HepG2 (cell line): ENCODE results near the gene CHST14. TPM values are rescaled to one million over a fixed set of nuclear protein-coding genes. Genes with fewer than 3 reads are reported as not detected.

Source experiments
- FIP1L1 ChIP-seq: fragments of 200-400 bp; formaldehyde crosslinking; IDR thresholded peaks from 2 replicates; pipeline ENCODE4 v1.6.1; 2018; ENCODE audit warnings: low read depth, mild to moderate bottlenecking, low read length, moderate library complexity, borderline replicate concordance; ENCODE audit not compliant: insufficient read depth
- KDM2A ChIP-seq: sonication (generic); formaldehyde crosslinking; IDR thresholded peaks from 2 replicates; pipeline ENCODE4 v1.4.0; 2020; ENCODE audit warnings: low read depth, missing genetic modification reagents, borderline replicate concordance
- MTA1 ChIP-seq: sonication (generic); formaldehyde crosslinking; IDR thresholded peaks from 2 replicates; pipeline ENCODE4 v1.4.0; 2020; ENCODE audit warnings: missing genetic modification reagents, mild to moderate bottlenecking, borderline replicate concordance
- NCOA2 ChIP-seq: sonication (generic); formaldehyde crosslinking; IDR thresholded peaks from 2 replicates; pipeline ENCODE4 v1.8.0; 2022; ENCODE audit warnings: inconsistent platforms
- PPARG ChIP-seq: conservative IDR thresholded peaks from 2 replicates; pipeline ENCODE4 v1.6.1; 2016; ENCODE audit warnings: missing biosample characterization, missing genetic modification reagents
- PRDM15 ChIP-seq: sonication (generic); formaldehyde crosslinking; IDR thresholded peaks from 2 replicates; pipeline ENCODE4 v1.4.0; 2020; ENCODE audit warnings: missing genetic modification reagents
- RCOR2 ChIP-seq: IDR thresholded peaks from 2 replicates; pipeline ENCODE4 v1.6.1; 2016; ENCODE audit warnings: missing biosample characterization, missing genetic modification reagents
- SALL2 ChIP-seq: sonication (generic); formaldehyde crosslinking; IDR thresholded peaks from 2 replicates; pipeline ENCODE4 v1.8.1; 2023; ENCODE audit warnings: mild to moderate bottlenecking, missing genetic modification reagents, inconsistent platforms
- SCMH1 ChIP-seq: sonication (generic); formaldehyde crosslinking; IDR thresholded peaks from 2 replicates; pipeline ENCODE4 v1.9.0; 2021; ENCODE audit warnings: missing genetic modification reagents, mild to moderate bottlenecking, borderline replicate concordance
- SIX4 ChIP-seq: sonication (generic); formaldehyde crosslinking; IDR thresholded peaks from 2 replicates; pipeline ENCODE4 v1.4.0; 2020; ENCODE audit warnings: missing genetic modification reagents
- SOX13 ChIP-seq, 3 experiments: fragments of 450-650 bp in 1 of 3; sonication (generic) in 1 of 3; formaldehyde crosslinking in 1 of 3; IDR thresholded peaks in 2 of 3; conservative IDR thresholded peaks in 1 of 3; 2 replicates each; pipeline versions ENCODE4 v1.5.0 to v1.6.1; 2016 to 2020; ENCODE audit warnings: antibody characterized with exemption in 1 of 3, mild to moderate bottlenecking in 1 of 3, missing compliant biosample characterization in 1 of 3, missing genetic modification reagents in 1 of 3, moderate library complexity in 1 of 3
- TBL1XR1 ChIP-seq: fragments of 150-350 bp; IDR thresholded peaks from 2 replicates; pipeline ENCODE4 v1.6.1; 2014; ENCODE audit warnings: borderline replicate concordance, low read length; ENCODE audit not compliant: partially characterized antibody
- THAP7 ChIP-seq: sonication (generic); formaldehyde crosslinking; IDR thresholded peaks from 2 replicates; pipeline ENCODE4 v1.8.1; 2023; ENCODE audit warnings: mild to moderate bottlenecking, missing genetic modification reagents
- ZBTB8A ChIP-seq: sonication (generic); formaldehyde crosslinking; IDR thresholded peaks from 2 replicates; pipeline ENCODE4 v1.4.0; 2020; ENCODE audit warnings: mild to moderate bottlenecking, low read depth, missing genetic modification reagents, borderline replicate concordance
- ZFP91 ChIP-seq: sonication (generic); formaldehyde crosslinking; IDR thresholded peaks from 2 replicates; pipeline ENCODE4 v1.9.0; 2022; ENCODE audit warnings: missing genetic modification reagents, mild to moderate bottlenecking, borderline replicate concordance
- ZFYVE20 ChIP-seq: sonication (generic); formaldehyde crosslinking; IDR thresholded peaks from 2 replicates; pipeline ENCODE4 v1.8.0; 2023; ENCODE audit warnings: low read depth, mild to moderate bottlenecking, moderate library complexity, missing genetic modification reagents, borderline replicate concordance
- ZNF335 ChIP-seq: sonication (generic); formaldehyde crosslinking; IDR thresholded peaks from 2 replicates; pipeline ENCODE4 v1.4.0; 2020; ENCODE audit warnings: missing genetic modification reagents
- ZNF350 ChIP-seq: sonication (generic); formaldehyde crosslinking; IDR thresholded peaks from 2 replicates; pipeline ENCODE4 v1.4.0; 2020; ENCODE audit warnings: mild to moderate bottlenecking, low read depth, missing genetic modification reagents, borderline replicate concordance
- ZNF383 ChIP-seq: sonication (generic); formaldehyde crosslinking; IDR thresholded peaks from 2 replicates; pipeline ENCODE4 v1.4.0; 2020; ENCODE audit warnings: missing genetic modification reagents, mild to moderate bottlenecking, borderline replicate concordance
- ZNF441 ChIP-seq: sonication (generic); formaldehyde crosslinking; IDR thresholded peaks from 2 replicates; pipeline ENCODE4 v1.7.0; 2021; ENCODE audit warnings: missing genetic modification reagents, borderline replicate concordance
- ZNF614 ChIP-seq: IDR thresholded peaks from 2 replicates; pipeline ENCODE4 v1.6.1; 2018; ENCODE audit warnings: missing biosample characterization, missing genetic modification reagents, inconsistent platforms, borderline replicate concordance
- ZNF629 ChIP-seq: sonication (generic); formaldehyde crosslinking; conservative IDR thresholded peaks from 2 replicates; pipeline ENCODE4 v1.5.0; 2020; ENCODE audit warnings: missing genetic modification reagents
- ZNF891 ChIP-seq: sonication (generic); formaldehyde crosslinking; IDR thresholded peaks from 2 replicates; pipeline ENCODE4 v1.5.0; 2020; ENCODE audit warnings: mild to moderate bottlenecking, missing genetic modification reagents
- polyA plus RNA-seq, 8 experiments: library from polyadenylated mRNA; depleted of rRNA in 3 of 8; stranded (reverse) in 7 of 8; unstranded in 1 of 8; fragments of >200 nt; fragmentation: Illumina TruSeq in 4 of 8; extraction: Trizol in 4 of 8; gene quantifications; 2 replicates each; pipeline versions ENCODE4 v1.2.1 to v1.2.3, GENCODE V29; 2011 to 2016; ENCODE audit warnings: low read depth in 4 of 8, missing spikeins in 1 of 8, mixed read lengths in 1 of 8; ENCODE audit not compliant: insufficient read depth in 1 of 8
- total RNA-seq, 5 experiments: library from RNA; depleted of rRNA; stranded (reverse); fragments of >200 nt; fragmentation: Illumina TruSeq; extraction: Trizol; gene quantifications; 2 replicates each; pipeline ENCODE4 v1.2.3, GENCODE V29; 2016; ENCODE audit warnings: low read depth in 1 of 5

The CHST14 gene
- total and polyA plus RNA-seq, 2 of the 13 experiments (the other 11 are each of a cell fraction or from before 2014, with no cell fraction given): 8.9 to 12.4 TPM

GRCh38 chr15:40470423-40471104 is at the start of gene CHST14 (continued):
- no peak for TF ChIP-seq SCMH1
- no peak for TF ChIP-seq ZNF891 (CRISPR knock-in tag)
- no peak for TF ChIP-seq MTA1 (CRISPR knock-in tag)
- no peak for TF ChIP-seq FIP1L1
- no peak for TF ChIP-seq ZNF335 (CRISPR knock-in tag)
- no peak for TF ChIP-seq TBL1XR1
- no peak for TF ChIP-seq PRDM15 (CRISPR knock-in tag)
- TF ChIP-seq ZFYVE20 (CRISPR knock-in tag): no peak
- TF ChIP-seq ZNF441 (CRISPR knock-in tag): peak; percentile 59; the same call in 1 of the 2 replicates
- no peak for TF ChIP-seq ZNF350
- no peak for TF ChIP-seq SIX4 (CRISPR knock-in tag)
- no peak for TF ChIP-seq SALL2 (CRISPR knock-in tag)
- no peak for TF ChIP-seq ZNF383 (CRISPR knock-in tag)
- no peak for TF ChIP-seq ZNF614 (CRISPR knock-in tag)
- no peak for TF ChIP-seq ZNF629 (CRISPR knock-in tag)
- no peak for TF ChIP-seq ZFP91
- TF ChIP-seq SOX13 (IDR thresholded peaks at IDR 0.05): no peak
- TF ChIP-seq SOX13 (CRISPR knock-in tag; conservative IDR thresholded peaks at IDR 0.05 in 1 of 2, IDR thresholded peaks at IDR 0.05 in 1 of 2): no peak
- peak; percentile 75; the same call in 1 of the 2 replicates for TF ChIP-seq KDM2A (CRISPR knock-in tag)
- no peak for TF ChIP-seq NCOA2 (CRISPR knock-in tag)
- no peak for TF ChIP-seq ZBTB8A
- no peak for TF ChIP-seq RCOR2 (CRISPR knock-in tag)
- no peak for TF ChIP-seq THAP7 (CRISPR knock-in tag)
- no peak for TF ChIP-seq PPARG (CRISPR knock-in tag)
